Liver (tissue), 3 donors: ENCODE measurements around the gene CHD9NB.

Experiments used
- REST ChIP-seq: IDR thresholded peaks from 2 replicates; pipeline ENCODE4 v1.6.1; 2016; ENCODE audit warnings: antibody characterized with exemption, mild to moderate bottlenecking
- TAF1 ChIP-seq: conservative IDR thresholded peaks from 2 replicates; pipeline ENCODE4 v1.6.1; 2016; ENCODE audit warnings: antibody characterized with exemption, mild to moderate bottlenecking
- TF ChIP-seq, protein P1 (sequence below): fragments of 150-350 bp; IDR thresholded peaks from 2 replicates; pipeline ENCODE4 v1.5.1; 2017; ENCODE audit warnings: improper control_type of control experiment, low read depth, low read length; ENCODE audit not compliant: missing input control
- TF ChIP-seq, protein P2 (sequence below): IDR thresholded peaks from 2 replicates; pipeline ENCODE4 v1.6.1; 2016; ENCODE audit warnings: antibody characterized with exemption
- donor health status: healthy.
- donor health status: healthy.

DNA sequence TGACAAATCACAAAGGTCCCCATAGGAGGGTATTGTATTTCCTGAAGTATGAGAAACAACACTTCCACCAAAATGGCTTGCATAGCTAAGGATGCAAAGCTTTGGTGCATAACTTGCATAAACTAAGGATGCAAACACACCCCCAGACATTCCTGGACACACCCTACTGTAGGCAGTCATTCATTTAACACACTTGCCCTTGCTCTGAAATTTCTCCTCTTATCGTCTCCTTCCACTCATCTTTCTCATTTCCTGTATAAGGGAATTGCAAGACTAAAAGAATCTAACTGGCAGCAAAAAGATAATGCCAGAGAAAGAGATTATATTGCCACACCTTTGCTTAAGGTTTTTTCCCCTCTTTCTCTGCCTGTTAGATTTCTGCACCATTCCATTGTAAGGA, 30.4 kb upstream of the CHD9NB start:
- TF ChIP-seq, protein P1, sequence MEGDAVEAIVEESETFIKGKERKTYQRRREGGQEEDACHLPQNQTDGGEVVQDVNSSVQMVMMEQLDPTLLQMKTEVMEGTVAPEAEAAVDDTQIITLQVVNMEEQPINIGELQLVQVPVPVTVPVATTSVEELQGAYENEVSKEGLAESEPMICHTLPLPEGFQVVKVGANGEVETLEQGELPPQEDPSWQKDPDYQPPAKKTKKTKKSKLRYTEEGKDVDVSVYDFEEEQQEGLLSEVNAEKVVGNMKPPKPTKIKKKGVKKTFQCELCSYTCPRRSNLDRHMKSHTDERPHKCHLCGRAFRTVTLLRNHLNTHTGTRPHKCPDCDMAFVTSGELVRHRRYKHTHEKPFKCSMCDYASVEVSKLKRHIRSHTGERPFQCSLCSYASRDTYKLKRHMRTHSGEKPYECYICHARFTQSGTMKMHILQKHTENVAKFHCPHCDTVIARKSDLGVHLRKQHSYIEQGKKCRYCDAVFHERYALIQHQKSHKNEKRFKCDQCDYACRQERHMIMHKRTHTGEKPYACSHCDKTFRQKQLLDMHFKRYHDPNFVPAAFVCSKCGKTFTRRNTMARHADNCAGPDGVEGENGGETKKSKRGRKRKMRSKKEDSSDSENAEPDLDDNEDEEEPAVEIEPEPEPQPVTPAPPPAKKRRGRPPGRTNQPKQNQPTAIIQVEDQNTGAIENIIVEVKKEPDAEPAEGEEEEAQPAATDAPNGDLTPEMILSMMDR, result no peak
- TF ChIP-seq, protein P2, sequence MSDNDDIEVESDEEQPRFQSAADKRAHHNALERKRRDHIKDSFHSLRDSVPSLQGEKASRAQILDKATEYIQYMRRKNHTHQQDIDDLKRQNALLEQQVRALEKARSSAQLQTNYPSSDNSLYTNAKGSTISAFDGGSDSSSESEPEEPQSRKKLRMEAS, result no peak
- TF ChIP-seq REST (no peak), TAF1 (no peak)
